ENCODE measurements around the gene GAGE10. TPM values are rescaled to one million over a fixed set of nuclear protein-coding genes. Genes with fewer than 3 reads are reported as not detected.

Gene GAGE10
- total and polyA plus RNA-seq, 9 of the 15 experiments (the other 6 are each of a cell fraction or from before 2014, with no cell fraction given), result 0.80 to 3.1 (median 0.96) TPM; not detected in 4

GRCh38 chrX:49316085-49316484 is 12.6 kb downstream of the GAGE10 start (continued):
- TF ChIP-seq, protein P1, sequence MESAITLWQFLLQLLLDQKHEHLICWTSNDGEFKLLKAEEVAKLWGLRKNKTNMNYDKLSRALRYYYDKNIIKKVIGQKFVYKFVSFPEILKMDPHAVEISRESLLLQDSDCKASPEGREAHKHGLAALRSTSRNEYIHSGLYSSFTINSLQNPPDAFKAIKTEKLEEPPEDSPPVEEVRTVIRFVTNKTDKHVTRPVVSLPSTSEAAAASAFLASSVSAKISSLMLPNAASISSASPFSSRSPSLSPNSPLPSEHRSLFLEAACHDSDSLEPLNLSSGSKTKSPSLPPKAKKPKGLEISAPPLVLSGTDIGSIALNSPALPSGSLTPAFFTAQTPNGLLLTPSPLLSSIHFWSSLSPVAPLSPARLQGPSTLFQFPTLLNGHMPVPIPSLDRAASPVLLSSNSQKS (CRISPR knock-in tag; IDR thresholded peaks at IDR 0.05), result no peak
- 0 out of 2 replicates have a peak, but pooled peaks have one; percentile 24 for TF ChIP-seq SMARCE1 (IDR thresholded peaks at IDR 0.05)
- no peak for TF ChIP-seq ZBED1 (IDR thresholded peaks at IDR 0.05)
- TF ChIP-seq CXXC5 (CRISPR knock-in tag; IDR thresholded peaks at IDR 0.05), result no peak
- TF ChIP-seq NFIC (IDR thresholded peaks at IDR 0.05), result peak; percentile 25; the same call in 1 of the 2 replicates
- no peak for TF ChIP-seq SRSF1 (IDR thresholded peaks at IDR 0.05; ENCODE audit: low read depth, low read length)
- TF ChIP-seq TBL1XR1 (IDR thresholded peaks at IDR 0.05; ENCODE audit: low read length in 2 of 2), result no peak
- no peak for TF ChIP-seq MAFK (IDR thresholded peaks at IDR 0.05; ENCODE audit: low read length)
- TF ChIP-seq NR2F6 (CRISPR knock-in tag; IDR thresholded peaks at IDR 0.05), result no peak
- TF ChIP-seq TAF15 (IDR thresholded peaks at IDR 0.05; ENCODE audit: low read depth, low read length), result no peak
- peak; percentile 70 for TF ChIP-seq ATF7 (IDR thresholded peaks at IDR 0.05)
- TF ChIP-seq, protein P2, sequence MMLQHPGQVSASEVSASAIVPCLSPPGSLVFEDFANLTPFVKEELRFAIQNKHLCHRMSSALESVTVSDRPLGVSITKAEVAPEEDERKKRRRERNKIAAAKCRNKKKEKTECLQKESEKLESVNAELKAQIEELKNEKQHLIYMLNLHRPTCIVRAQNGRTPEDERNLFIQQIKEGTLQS (IDR thresholded peaks at IDR 0.05), result peak; percentile 52
- TF ChIP-seq, protein P2 (CRISPR knock-in tag; conservative IDR thresholded peaks at IDR 0.05), result no peak
- no peak for TF ChIP-seq MIER1 (IDR thresholded peaks at IDR 0.05; ENCODE audit: low read depth)
- TF ChIP-seq, protein P3, sequence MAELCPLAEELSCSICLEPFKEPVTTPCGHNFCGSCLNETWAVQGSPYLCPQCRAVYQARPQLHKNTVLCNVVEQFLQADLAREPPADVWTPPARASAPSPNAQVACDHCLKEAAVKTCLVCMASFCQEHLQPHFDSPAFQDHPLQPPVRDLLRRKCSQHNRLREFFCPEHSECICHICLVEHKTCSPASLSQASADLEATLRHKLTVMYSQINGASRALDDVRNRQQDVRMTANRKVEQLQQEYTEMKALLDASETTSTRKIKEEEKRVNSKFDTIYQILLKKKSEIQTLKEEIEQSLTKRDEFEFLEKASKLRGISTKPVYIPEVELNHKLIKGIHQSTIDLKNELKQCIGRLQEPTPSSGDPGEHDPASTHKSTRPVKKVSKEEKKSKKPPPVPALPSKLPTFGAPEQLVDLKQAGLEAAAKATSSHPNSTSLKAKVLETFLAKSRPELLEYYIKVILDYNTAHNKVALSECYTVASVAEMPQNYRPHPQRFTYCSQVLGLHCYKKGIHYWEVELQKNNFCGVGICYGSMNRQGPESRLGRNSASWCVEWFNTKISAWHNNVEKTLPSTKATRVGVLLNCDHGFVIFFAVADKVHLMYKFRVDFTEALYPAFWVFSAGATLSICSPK (IDR thresholded peaks at IDR 0.05; ENCODE audit: borderline replicate concordance), result no peak
- TF ChIP-seq, protein P4, sequence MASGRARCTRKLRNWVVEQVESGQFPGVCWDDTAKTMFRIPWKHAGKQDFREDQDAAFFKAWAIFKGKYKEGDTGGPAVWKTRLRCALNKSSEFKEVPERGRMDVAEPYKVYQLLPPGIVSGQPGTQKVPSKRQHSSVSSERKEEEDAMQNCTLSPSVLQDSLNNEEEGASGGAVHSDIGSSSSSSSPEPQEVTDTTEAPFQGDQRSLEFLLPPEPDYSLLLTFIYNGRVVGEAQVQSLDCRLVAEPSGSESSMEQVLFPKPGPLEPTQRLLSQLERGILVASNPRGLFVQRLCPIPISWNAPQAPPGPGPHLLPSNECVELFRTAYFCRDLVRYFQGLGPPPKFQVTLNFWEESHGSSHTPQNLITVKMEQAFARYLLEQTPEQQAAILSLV (tag; IDR thresholded peaks at IDR 0.05), result no peak
- TF ChIP-seq TFAM (CRISPR knock-in tag; conservative IDR thresholded peaks at IDR 0.05), result no peak
- TF ChIP-seq ZBTB9 (CRISPR knock-in tag; IDR thresholded peaks at IDR 0.05), result no peak
- no peak for TF ChIP-seq ZNF146 (CRISPR knock-in tag; IDR thresholded peaks at IDR 0.05; ENCODE audit: unreplicated experiment)
- no peak for TF ChIP-seq ZNF695 (CRISPR knock-in tag; IDR thresholded peaks at IDR 0.05)
- no peak for TF ChIP-seq PHF21A (IDR thresholded peaks at IDR 0.05; ENCODE audit: borderline replicate concordance, low read depth)
- TF ChIP-seq, protein P5, sequence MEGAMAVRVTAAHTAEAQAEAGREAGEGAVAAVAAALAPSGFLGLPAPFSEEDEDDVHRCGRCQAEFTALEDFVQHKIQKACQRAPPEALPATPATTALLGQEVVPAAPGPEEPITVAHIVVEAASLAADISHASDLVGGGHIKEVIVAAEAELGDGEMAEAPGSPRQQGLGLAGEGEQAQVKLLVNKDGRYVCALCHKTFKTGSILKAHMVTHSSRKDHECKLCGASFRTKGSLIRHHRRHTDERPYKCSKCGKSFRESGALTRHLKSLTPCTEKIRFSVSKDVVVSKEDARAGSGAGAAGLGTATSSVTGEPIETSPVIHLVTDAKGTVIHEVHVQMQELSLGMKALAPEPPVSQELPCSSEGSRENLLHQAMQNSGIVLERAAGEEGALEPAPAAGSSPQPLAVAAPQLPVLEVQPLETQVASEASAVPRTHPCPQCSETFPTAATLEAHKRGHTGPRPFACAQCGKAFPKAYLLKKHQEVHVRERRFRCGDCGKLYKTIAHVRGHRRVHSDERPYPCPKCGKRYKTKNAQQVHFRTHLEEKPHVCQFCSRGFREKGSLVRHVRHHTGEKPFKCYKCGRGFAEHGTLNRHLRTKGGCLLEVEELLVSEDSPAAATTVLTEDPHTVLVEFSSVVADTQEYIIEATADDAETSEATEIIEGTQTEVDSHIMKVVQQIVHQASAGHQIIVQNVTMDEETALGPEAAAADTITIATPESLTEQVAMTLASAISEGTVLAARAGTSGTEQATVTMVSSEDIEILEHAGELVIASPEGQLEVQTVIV (CRISPR knock-in tag; IDR thresholded peaks at IDR 0.05; ENCODE audit: borderline replicate concordance), result no peak
